Natural killer cell (primary cell): ENCODE results near the gene RAPGEF1. TPM values are rescaled to one million over a fixed set of nuclear protein-coding genes. Genes with fewer than 3 reads are reported as not detected.

Source experiments
- ATAC-seq, 3 donors: fragments of 150-1000 bp in 2 of 3; fragments of 200-7000 bp in 1 of 3; cut with Tn5 transposase; 1 replicate in 1 of 3; 2 replicates in 2 of 3; pipeline ENCODE4 v1.10.0; 2021; ENCODE audit warnings: mild to moderate bottlenecking in 2 of 3, moderate library complexity in 2 of 3
- DNase-seq, 2 donors: peaks; one replicate each; pipeline versions ENCODE4 v3.0.0 to v3.0.0-alpha.2; 2013 to 2021; ENCODE audit warnings: mixed read lengths in 1 of 2
- H3K27ac ChIP-seq: one replicate; pipeline ENCODE4 v1.5.1; 2013; ENCODE audit warnings: mild to moderate bottlenecking, low read length
- H3K27me3 ChIP-seq: one replicate; pipeline ENCODE4 v1.6.1; 2013; ENCODE audit warnings: low read length; ENCODE audit not compliant: control insufficient read depth, insufficient read depth
- H3K36me3 ChIP-seq: one replicate; pipeline ENCODE4 v1.6.1; 2013; ENCODE audit warnings: low read length; ENCODE audit not compliant: control insufficient read depth, insufficient read depth
- H3K4me1 ChIP-seq: one replicate; pipeline ENCODE4 v1.6.1; 2013; ENCODE audit warnings: low read length; ENCODE audit not compliant: control insufficient read depth, insufficient read depth
- H3K4me3 ChIP-seq: one replicate; pipeline ENCODE4 v1.5.1; 2013; ENCODE audit warnings: low read length
- H3K9me3 ChIP-seq: one replicate; pipeline ENCODE4 v1.6.1; 2013; ENCODE audit warnings: low read length; ENCODE audit not compliant: control insufficient read depth, insufficient read depth
- H3K27ac Mint-ChIP-seq, 2 donors: one replicate each; pipeline ENCODE4 v1.8.0; 2022; ENCODE audit warnings: mild to moderate bottlenecking in 2 of 2, mixed read lengths in 2 of 2, moderate library complexity in 1 of 2
- H3K27me3 Mint-ChIP-seq, 2 donors: one replicate each; pipeline ENCODE4 v1.8.0; 2022; ENCODE audit warnings: low read depth in 2 of 2, mixed read lengths in 2 of 2
- H3K36me3 Mint-ChIP-seq: one replicate; pipeline ENCODE4 v1.8.0; 2022; ENCODE audit warnings: mixed read lengths
- H3K4me1 Mint-ChIP-seq, 2 donors: one replicate each; pipeline ENCODE4 v1.8.0; 2022; ENCODE audit warnings: mixed read lengths in 2 of 2
- H3K4me3 Mint-ChIP-seq: one replicate; pipeline ENCODE4 v1.8.0; 2022; ENCODE audit warnings: mild to moderate bottlenecking, moderate library complexity, mixed read lengths
- H3K9me3 Mint-ChIP-seq, 2 donors: one replicate each; pipeline ENCODE4 v1.8.0; 2022; ENCODE audit warnings: mixed read lengths in 2 of 2
- CTCF ChIP-seq: fragments of 200-600 bp; IDR thresholded peaks from one replicate; pipeline ENCODE4 v1.8.0; 2022; ENCODE audit warnings: antibody characterized with exemption
- WGBS: methylation state at CpG from one replicate; pipeline ENCODE4 v1.1.7; 2013; ENCODE audit warnings: missing lambda C conversion rate; ENCODE audit not compliant: insufficient coverage; 5-methylcytosine and 5-hydroxymethylcytosine counted together
- intact Hi-C: fragments of 100-400 bp; cut with micrococcal nuclease; formaldehyde crosslinking; loops from one replicate; pipeline ENCODE4 v1.14.2; 2022
- total RNA-seq, 4 donors: library from RNA; stranded (reverse); fragments of 120-200 nt in 1 of 4; gene quantifications; one replicate each; pipeline versions ENCODE4 v1.2.3 to v1.2.4, GENCODE V29; 2013 to 2022

RAPGEF1 gene
- total RNA-seq, 3 donors from 2014 or later (not counting 1 experiment from before 2014, with no cell fraction given): 210 to 224 (median 222) TPM

- H3K27ac Mint-ChIP-seq: peak overlapping the region; percentile 73 to 98
- intact Hi-C loops: no loop called here
- TF ChIP-seq CTCF: no peak
- DNase-seq (no peak), ATAC-seq (no peak)
- Histone ChIP-seq H3K4me3 (no peak overlapping the region), H3K27me3 (no peaks in the 10 kb centered on the region), H3K27ac (peak overlapping the region; percentile 65), H3K9me3 (no peaks in the 10 kb centered on the region), H3K36me3 (peaks cover 55% of the 10 kb centered on the region), H3K4me1 (peaks cover 99% of the 10 kb centered on the region)
- H3K27me3 Mint-ChIP-seq: no peaks in the 10 kb centered on the region
- H3K4me1 Mint-ChIP-seq: peaks cover 39 to 73% of the 10 kb centered on the region in 2 donors
- no peak overlapping the region for H3K4me3 Mint-ChIP-seq
- no peaks in the 10 kb centered on the region for H3K36me3 Mint-ChIP-seq
- no peaks in the 10 kb centered on the region for H3K9me3 Mint-ChIP-seq
- 97% methylated on average over 6 of the region's 6 CpGs for WGBS
Measured at GRCh38 chr9:131625508-131625787, 114.4 kb downstream of the RAPGEF1 start.

- no peaks in the 10 kb centered on the region for H3K36me3 Mint-ChIP-seq
- peaks cover 39 to 67% of the 10 kb centered on the region in 2 donors for H3K4me1 Mint-ChIP-seq
- H3K27me3 ChIP-seq: no peaks in the 10 kb centered on the region
- H3K4me3 ChIP-seq: no peak overlapping the region
- peak overlapping the region; percentile 41 to 98 for H3K27ac Mint-ChIP-seq
- DNase-seq (no peak), ATAC-seq (no peak)
- peak overlapping the region; percentile 65 for H3K27ac ChIP-seq
- H3K4me1 ChIP-seq: peaks cover 99% of the 10 kb centered on the region
- intact Hi-C loops: no loop called here
- 87% methylated on average over 11 of the region's 13 CpGs for WGBS
- TF ChIP-seq CTCF: no peak
- H3K27me3 Mint-ChIP-seq: no peaks in the 10 kb centered on the region
- no peaks in the 10 kb centered on the region for H3K9me3 ChIP-seq
- H3K9me3 Mint-ChIP-seq: no peaks in the 10 kb centered on the region
- H3K36me3 ChIP-seq: peaks cover 60% of the 10 kb centered on the region
- no peak overlapping the region for H3K4me3 Mint-ChIP-seq
Measured at GRCh38 chr9:131624636-131625507, 115.0 kb downstream of the RAPGEF1 start.

DNA sequence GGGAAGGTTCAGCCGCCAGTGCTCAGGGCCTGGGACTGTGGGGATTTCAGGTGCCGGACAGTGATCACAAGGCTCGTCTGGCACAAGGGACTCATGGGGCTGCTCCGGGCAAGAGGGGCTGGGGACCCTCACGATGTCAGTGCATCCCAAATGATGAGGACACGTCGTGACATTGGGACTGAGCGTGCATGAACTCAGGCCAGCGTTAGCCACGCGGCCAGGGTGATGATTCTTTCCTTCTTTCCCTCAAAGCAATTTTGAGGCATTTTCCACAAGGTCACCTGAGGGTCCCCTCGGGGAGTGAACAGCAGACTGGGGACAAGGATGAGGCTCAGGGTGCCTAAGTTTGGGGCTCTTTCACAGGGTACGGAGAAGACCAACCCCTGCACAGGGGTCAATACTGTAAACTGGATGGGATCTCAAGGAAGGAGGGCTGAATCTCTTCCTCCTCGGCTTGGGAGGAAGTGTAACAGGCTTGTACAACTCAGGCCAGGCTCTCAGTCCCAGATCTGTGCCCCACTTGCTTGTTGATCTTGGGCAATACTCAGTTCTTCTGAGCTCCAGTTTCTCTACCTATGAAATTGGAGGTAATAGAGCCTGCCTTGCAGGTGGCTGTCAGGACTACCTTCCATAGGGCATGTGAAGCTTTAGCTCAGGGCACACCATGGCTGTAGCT, 116.1 kb downstream of the RAPGEF1 start:
- H3K4me1 Mint-ChIP-seq: peaks cover 34 to 62% of the 10 kb centered on the region in 2 donors

More for the DNA sequence above, 116.1 kb downstream of the RAPGEF1 start:
- DNase-seq: no peak
- Histone ChIP-seq H3K27me3 (no peaks in the 10 kb centered on the region), H3K4me1 (peaks cover 91% of the 10 kb centered on the region), H3K4me3 (no peak overlapping the region), H3K36me3 (peaks cover 68% of the 10 kb centered on the region), H3K9me3 (no peaks in the 10 kb centered on the region), H3K27ac (no peak overlapping the region)
- WGBS: 94% methylated on average over 14 of the region's 14 CpGs
- no peak for TF ChIP-seq CTCF
- Mint-ChIP-seq H3K4me3 (no peak overlapping the region), H3K36me3 (no peaks in the 10 kb centered on the region), H3K27ac (peak overlapping the region; percentile 90 to 92), H3K9me3 (no peaks in the 10 kb centered on the region), H3K27me3 (no peaks in the 10 kb centered on the region)
- intact Hi-C loops: no loop called here
- ATAC-seq: no peak
